GM12878 (cell line): ENCODE results near the gene RFC4. TPM values are rescaled to one million over a fixed set of nuclear protein-coding genes. Genes with fewer than 3 reads are reported as not detected.

Experiments used
- ATAC-seq: fragments of 200-7000 bp; cut with Tn5 transposase; 3 replicates; pipeline ENCODE4 v1.9.1; 2020; ENCODE audit warnings: mild to moderate bottlenecking, moderate library complexity
- BruUV-seq: library from RNA; stranded (reverse); fragments of 400-500 nt; replicated peaks from 2 replicates; lab custom pipeline; 2021; lab: Mats Ljungman, UMichigan
- CTCF ChIA-PET: fragments of 300-600 bp; sonication (Branson Sonifier 250); formaldehyde crosslinking; extraction: SDS; loops from one replicate; lab custom pipeline; 2021; ENCODE audit warnings: inconsistent platforms; lab: Yijun Ruan, JAX
- POLR2A ChIA-PET: fragments of 350-600 bp; formaldehyde crosslinking; extraction: SDS; loops from one replicate; lab custom pipeline; 2021; ENCODE audit warnings: inconsistent platforms; lab: Charles Lee
- RAD21 ChIA-PET: fragments of 300-600 bp; sonication (Branson Sonifier 250); formaldehyde crosslinking; loops from one replicate; lab custom pipeline; 2023; ENCODE audit warnings: antibody characterized with exemption; ENCODE audit not compliant: unreplicated experiment; lab: Charles Lee
- SMC1A ChIA-PET: fragments of 300-600 bp; sonication (Branson Sonifier 250); formaldehyde crosslinking; loops from one replicate; lab custom pipeline; 2023; ENCODE audit not compliant: unreplicated experiment, uncharacterized antibody; lab: Charles Lee
- DNase-seq: peaks from one replicate; pipeline ENCODE4 v3.0.0-alpha.2; 2011; ENCODE audit warnings: low read depth, low spot score
- FAIRE-seq: peaks from 3 replicates; lab custom pipeline; 2011; peaks lifted over from hg19 to GRCh38; lab: Jason Lieb, UNC
- H2AFZ ChIP-seq: 2 replicates; pipeline ENCODE4 v1.6.0; 2011; ENCODE audit warnings: low read depth, low read length, control low read depth; ENCODE audit not compliant: control insufficient read depth
- H3K27ac ChIP-seq: 2 replicates; pipeline ENCODE4 v1.5.1; 2011; ENCODE audit warnings: control low read depth; ENCODE audit not compliant: control insufficient read depth, insufficient read depth
- H3K27me3 ChIP-seq, 2 experiments: replicated peaks in 1 of 2; 2 replicates each; pipeline versions ENCODE4 v1.6.0 to v1.6.1; 2011; ENCODE audit warnings: low read length in 1 of 2; ENCODE audit not compliant: control insufficient read depth in 2 of 2, insufficient read depth in 2 of 2
- H3K36me3 ChIP-seq, 2 experiments: 2 replicates each; pipeline ENCODE4 v1.5.1; 2011; ENCODE audit warnings: low read length in 1 of 2; ENCODE audit not compliant: control insufficient read depth in 2 of 2, insufficient read depth in 2 of 2
- H3K4me1 ChIP-seq: 2 replicates; pipeline ENCODE4 v1.6.1; 2011; ENCODE audit warnings: mild to moderate bottlenecking, low read length, moderate library complexity, mixed read lengths; ENCODE audit not compliant: control insufficient read depth, insufficient read depth
- H3K4me2 ChIP-seq: 2 replicates; pipeline ENCODE4 v1.6.0; 2011; ENCODE audit warnings: control low read depth; ENCODE audit not compliant: control insufficient read depth, insufficient read depth
- H3K4me3 ChIP-seq: fragments of 200-600 bp; sonication (generic); 2 replicates; pipeline ENCODE4 v1.5.1; 2016
- H3K79me2 ChIP-seq: 2 replicates; pipeline ENCODE4 v1.6.0; 2011; ENCODE audit warnings: low read length; ENCODE audit not compliant: control insufficient read depth, insufficient read depth
- H3K9ac ChIP-seq: 2 replicates; pipeline ENCODE4 v1.8.0; 2011; ENCODE audit warnings: low read length, control low read depth, mixed read lengths; ENCODE audit not compliant: control insufficient read depth, insufficient read depth
- H3K9me3 ChIP-seq: replicated peaks from 3 replicates; pipeline ENCODE4 v1.5.1; 2011; ENCODE audit warnings: mild to moderate bottlenecking, low read length; ENCODE audit not compliant: control insufficient read depth, insufficient read depth
- H4K20me1 ChIP-seq: 2 replicates; pipeline ENCODE4 v1.6.0; 2011; ENCODE audit not compliant: control insufficient read depth, insufficient read depth
- BHLHE40 ChIP-seq, 2 experiments: fragments of 450-650 bp in 1 of 2; IDR thresholded peaks; 2 replicates each; pipeline ENCODE4 v1.6.1; 2011 to 2017; ENCODE audit warnings: low read depth in 2 of 2, borderline replicate concordance in 1 of 2, improper control_type of control experiment in 1 of 2, low read length in 1 of 2, mild to moderate bottlenecking in 1 of 2
- DPF2 ChIP-seq: fragments of 450-650 bp; IDR thresholded peaks from 2 replicates; pipeline ENCODE4 v1.6.1; 2017; ENCODE audit warnings: mild to moderate bottlenecking
- GABPA ChIP-seq: IDR thresholded peaks from 2 replicates; pipeline ENCODE4 v1.6.1; 2014; ENCODE audit warnings: antibody characterized with exemption, low read depth, mild to moderate bottlenecking, inconsistent platforms
- GATAD2B ChIP-seq: fragments of 450-650 bp; conservative IDR thresholded peaks from 2 replicates; pipeline ENCODE4 v1.6.1; 2017; ENCODE audit warnings: low read depth, mild to moderate bottlenecking, moderate library complexity
- JUNB ChIP-seq: IDR thresholded peaks from 2 replicates; pipeline ENCODE4 v1.6.1; 2016; ENCODE audit warnings: antibody characterized with exemption, mild to moderate bottlenecking
- MTA3 ChIP-seq: IDR thresholded peaks from 2 replicates; pipeline ENCODE4 v1.6.1; 2012; ENCODE audit warnings: low read length, inconsistent platforms, borderline replicate concordance
- MYC ChIP-seq: IDR thresholded peaks from 2 replicates; pipeline ENCODE4 v1.6.1; 2011; ENCODE audit warnings: mild to moderate bottlenecking, low read length, moderate library complexity, inconsistent platforms; ENCODE audit not compliant: insufficient read depth, insufficient replicate concordance, insufficient read length, severe bottlenecking
- NFYA ChIP-seq: IDR thresholded peaks from 2 replicates; pipeline ENCODE4 v1.6.1; 2011; ENCODE audit warnings: low read depth, mild to moderate bottlenecking, low read length, improper control_type of control experiment, borderline replicate concordance
- NFYB ChIP-seq: IDR thresholded peaks from 2 replicates; pipeline ENCODE4 v1.6.1; 2011; ENCODE audit warnings: low read depth, mild to moderate bottlenecking, low read length, improper control_type of control experiment, moderate library complexity; ENCODE audit not compliant: insufficient read depth
- PAX5 ChIP-seq: IDR thresholded peaks from 2 replicates; pipeline ENCODE4 v1.6.1; 2011; ENCODE audit warnings: low read depth, low read length, borderline replicate concordance
- PML ChIP-seq: IDR thresholded peaks from 2 replicates; pipeline ENCODE4 v1.6.1; 2012; ENCODE audit warnings: low read length, inconsistent platforms
- SREBF2 ChIP-seq: IDR thresholded peaks from 2 replicates; pipeline ENCODE4 v1.6.1; 2012; ENCODE audit warnings: mild to moderate bottlenecking, low read length
- STAT3 ChIP-seq: IDR thresholded peaks from 2 replicates; pipeline ENCODE4 v1.6.1; 2011; ENCODE audit warnings: low read depth, low read length, improper control_type of control experiment
- YY1 ChIP-seq: IDR thresholded peaks from 2 replicates; pipeline ENCODE4 v1.6.1; 2011; ENCODE audit warnings: low read depth, mild to moderate bottlenecking, low read length
- WGBS: methylation state at CpG from one replicate; pipeline ENCODE4 v1.1.6; 2016; ENCODE audit warnings: low lambda C conversion rate; ENCODE audit not compliant: insufficient replicate concordance, insufficient coverage; ENCODE audit errors: missing lambda C conversion rate; 5-methylcytosine and 5-hydroxymethylcytosine counted together
- in situ Hi-C: fragments of 300-500 bp; cut with MboI; formaldehyde crosslinking; loops from 9 replicates; pipeline ENCODE4 v1.14.3; 2018; ENCODE audit warnings: mixed read lengths
- intact Hi-C: fragments of 100-400 bp; cut with micrococcal nuclease; formaldehyde crosslinking; loops from one replicate; pipeline ENCODE4 v1.14.2; 2022; ENCODE audit not compliant: unreplicated experiment
- polyA plus RNA-seq, 11 experiments: library from polyadenylated mRNA; depleted of rRNA in 4 of 11; unstranded in 6 of 11; stranded (reverse) in 5 of 11; fragments of >200 nt; fragmentation: Nextera tagmentation in 4 of 11; fragmentation: Illumina TruSeq in 1 of 11; extraction: Ambion mirVana in 4 of 11; extraction: Trizol in 1 of 11; gene quantifications; 1 replicate in 1 of 11; 2 replicates in 10 of 11; pipeline versions ENCODE4 v1.2.1 to v1.2.3, GENCODE V29; 2011 to 2016; ENCODE audit warnings: inconsistent platforms in 2 of 11, missing spikeins in 2 of 11, low read depth in 1 of 11
- total RNA-seq, 4 experiments: library from RNA; depleted of rRNA in 3 of 4; stranded (reverse); fragments of >200 nt in 3 of 4; fragmentation: Illumina TruSeq in 1 of 4; extraction: Trizol in 1 of 4; gene quantifications; 2 replicates each; pipeline versions ENCODE4 v1.2.1 to v1.2.3, GENCODE V29; 2013 to 2021

Gene RFC4
- total and polyA plus RNA-seq, 10 of the 15 experiments (the other 5 are each of a cell fraction or from before 2014, with no cell fraction given) = 49.1 to 144 (median 112) TPM

- ChIA-PET CTCF (no interaction called here), RAD21 (no interaction called here), SMC1A (interaction anchor here (0.6 to 0.7 kb wide), 2 partner anchors 10 to 37 kb away, joined by 3 to 4 read pairs; no protein-coding TSS in a partner anchor), POLR2A (no interaction called here)
- 87% methylated on average over 5 of the region's 5 CpGs for WGBS
- FAIRE-seq (no peak), DNase-seq (no peak), ATAC-seq (no peak)
- TF ChIP-seq NFYA = no peak
- no peak for TF ChIP-seq JUNB
- TF ChIP-seq MTA3 = no peak
- TF ChIP-seq SREBF2 = no peak
- no peak for TF ChIP-seq YY1
- no peak for TF ChIP-seq MYC
- no peak for TF ChIP-seq DPF2
- no peak for TF ChIP-seq NFYB
- TF ChIP-seq GABPA = no peak
- TF ChIP-seq PAX5 = no peak
- no peak for TF ChIP-seq STAT3
- TF ChIP-seq BHLHE40 (IDR thresholded peaks at IDR 0.05; ENCODE audit: borderline replicate concordance in 1 of 2, low read depth in 2 of 2, low read length in 1 of 2) = no peak
- TF ChIP-seq GATAD2B = no peak
- TF ChIP-seq PML = no peak
- H3K4me1 ChIP-seq = no peaks in the 10 kb centered on the region
- H3K4me3 ChIP-seq = no peak overlapping the region
- no peaks in the 10 kb centered on the region for H3K27me3 ChIP-seq
- H3K79me2 ChIP-seq = peaks cover 16% of the 10 kb centered on the region
- no TSS peak for BruUV-seq
- no peak overlapping the region for H3K27ac ChIP-seq
- H3K36me3 ChIP-seq = peaks cover 0 to under 1% of the 10 kb centered on the region in 2 experiments; a peak in 2 of 4 replicates
- H3K9me3 ChIP-seq = no peaks in the 10 kb centered on the region
- in situ Hi-C loops = loop anchor here (25.0 kb wide), 1 partner anchor 842 kb away; the partner anchor contains the start of gene TRA2B
- H4K20me1 ChIP-seq = peaks cover 3% of the 10 kb centered on the region; the same call in 1 of the 2 replicates
- intact Hi-C loops = no loop called here
- H2AFZ ChIP-seq = no peak overlapping the region
- no peak overlapping the region for H3K9ac ChIP-seq
- H3K4me2 ChIP-seq = no peak overlapping the region
These were observed 27.1 kb downstream of the RFC4 start for GRCh38 chr3:186779204-186779603.
